Trophoblast cell (in vitro differentiated cells and primary cell): Measurements from ENCODE around the gene CAPN2.

ENCODE experiments used
- DNase-seq, 2 donors: peaks; one replicate each; pipeline ENCODE4 v3.0.0-alpha.2; 2016
- H2AFZ ChIP-seq: 2 replicates; pipeline ENCODE4 v1.6.1; 2013; ENCODE audit warnings: low read length, moderate library complexity, mild to moderate bottlenecking; ENCODE audit not compliant: insufficient read depth, poor library complexity
- H2AK5ac ChIP-seq: 2 replicates; pipeline ENCODE4 v1.6.1; 2013; ENCODE audit warnings: mild to moderate bottlenecking, low read length
- H2BK120ac ChIP-seq: 2 replicates; pipeline ENCODE4 v1.6.1; 2013; ENCODE audit warnings: low read length, mild to moderate bottlenecking, moderate library complexity; ENCODE audit not compliant: insufficient read depth, poor library complexity
- H2BK12ac ChIP-seq: 2 replicates; pipeline ENCODE4 v1.6.1; 2013; ENCODE audit warnings: mild to moderate bottlenecking, low read length, moderate library complexity
- H2BK5ac ChIP-seq: 2 replicates; pipeline ENCODE4 v1.6.1; 2013; ENCODE audit warnings: low read length, low read depth, moderate library complexity, mild to moderate bottlenecking; ENCODE audit not compliant: poor library complexity
- H3K14ac ChIP-seq: 2 replicates; pipeline ENCODE4 v1.6.1; 2013; ENCODE audit warnings: mild to moderate bottlenecking, low read length
- H3K18ac ChIP-seq: 2 replicates; pipeline ENCODE4 v1.6.1; 2013; ENCODE audit warnings: mild to moderate bottlenecking, low read length
- H3K23ac ChIP-seq: 2 replicates; pipeline ENCODE4 v1.6.1; 2013; ENCODE audit warnings: low read length
- H3K27ac ChIP-seq: 2 replicates; pipeline ENCODE4 v1.5.1; 2013; ENCODE audit warnings: low read depth, mild to moderate bottlenecking, inconsistent platforms, low read length, moderate library complexity
- H3K27me3 ChIP-seq: 2 replicates; pipeline ENCODE4 v1.6.1; 2013; ENCODE audit warnings: inconsistent platforms, mild to moderate bottlenecking, low read length, moderate library complexity; ENCODE audit not compliant: insufficient read depth
- H3K36me3 ChIP-seq, 2 experiments: 1 replicate in 1 of 2; 2 replicates in 1 of 2; pipeline ENCODE4 v1.6.1; 2013; ENCODE audit warnings: low read length in 2 of 2, mild to moderate bottlenecking in 2 of 2, moderate library complexity in 1 of 2; ENCODE audit not compliant: insufficient read depth in 2 of 2, control insufficient read depth in 1 of 2
- H3K4ac ChIP-seq: 2 replicates; pipeline ENCODE4 v1.6.1; 2013; ENCODE audit warnings: low read depth, mild to moderate bottlenecking, low read length, moderate library complexity
- H3K4me1 ChIP-seq, 2 experiments: 1 replicate in 1 of 2; 2 replicates in 1 of 2; pipeline ENCODE4 v1.6.1; 2013; ENCODE audit warnings: low read length in 2 of 2, mild to moderate bottlenecking in 2 of 2, moderate library complexity in 1 of 2; ENCODE audit not compliant: insufficient read depth in 2 of 2, control insufficient read depth in 1 of 2
- H3K4me2 ChIP-seq: 2 replicates; pipeline ENCODE4 v1.6.1; 2013; ENCODE audit warnings: inconsistent platforms, mild to moderate bottlenecking, low read length, moderate library complexity
- H3K4me3 ChIP-seq: 2 replicates; pipeline ENCODE4 v1.5.1; 2013; ENCODE audit warnings: mild to moderate bottlenecking, low read depth, low read length, inconsistent platforms
- H3K79me1 ChIP-seq: one replicate; pipeline ENCODE4 v1.6.1; 2013; ENCODE audit warnings: low read length
- H3K79me2 ChIP-seq: 2 replicates; pipeline ENCODE4 v1.6.1; 2013; ENCODE audit warnings: low read length, mild to moderate bottlenecking; ENCODE audit not compliant: control insufficient read depth, insufficient read depth, poor library complexity
- H3K9ac ChIP-seq: 2 replicates; pipeline ENCODE4 v1.6.1; 2013; ENCODE audit warnings: mild to moderate bottlenecking, low read length
- H3K9me3 ChIP-seq: 2 replicates; pipeline ENCODE4 v1.6.1; 2013; ENCODE audit warnings: low read depth, mild to moderate bottlenecking, control low read depth, inconsistent platforms, low read length; ENCODE audit not compliant: insufficient read depth
- H4K12ac ChIP-seq: 2 replicates; pipeline ENCODE4 v1.6.1; 2013; ENCODE audit warnings: low read depth, mild to moderate bottlenecking, low read length, moderate library complexity
- H4K8ac ChIP-seq: 2 replicates; pipeline ENCODE4 v1.6.1; 2013; ENCODE audit warnings: low read depth, mild to moderate bottlenecking, low read length, moderate library complexity
- H4K91ac ChIP-seq: one replicate; pipeline ENCODE4 v1.6.1; 2013; ENCODE audit warnings: low read depth, mild to moderate bottlenecking, low read length, moderate library complexity
- WGBS: extraction: QIAGEN DNeasy Blood & Tissue Kit; methylation state at CpG from one replicate; pipeline ENCODE4 v1.1.7; 2013; ENCODE audit warnings: missing lambda C conversion rate; ENCODE audit not compliant: insufficient read length, insufficient coverage; ENCODE audit errors: extremely low coverage; 5-methylcytosine and 5-hydroxymethylcytosine counted together

Gene CAPN2

DNA sequence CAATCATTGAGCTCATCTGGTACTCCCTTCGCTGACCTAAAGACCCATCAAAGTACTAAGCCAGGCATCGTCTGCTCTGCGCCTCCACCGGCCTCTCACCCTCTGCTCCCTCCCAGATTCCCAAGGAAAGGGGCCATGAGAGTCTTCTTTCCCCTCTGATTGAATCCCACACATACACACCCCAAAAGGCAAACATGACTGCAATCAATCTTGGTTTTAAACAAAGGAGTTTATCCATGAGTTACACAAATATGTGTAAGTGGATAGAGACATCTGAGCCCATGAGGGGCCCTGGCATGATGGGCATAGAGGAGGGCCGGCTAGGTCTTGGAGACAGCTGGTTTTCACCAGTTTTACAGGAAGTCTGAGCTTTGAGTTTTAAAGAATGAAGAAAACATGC, 50.9 kb downstream of the CAPN2 start:
- no peak overlapping the region for H3K14ac ChIP-seq
- H4K12ac ChIP-seq, result no peak overlapping the region
- no peak for DNase-seq
- H2BK12ac ChIP-seq, result no peak overlapping the region
- no peak overlapping the region for H3K4ac ChIP-seq
- no peak overlapping the region for H3K27ac ChIP-seq
- peaks cover 53 to 76% of the 10 kb centered on the region in 2 experiments for H3K36me3 ChIP-seq
- H3K79me1 ChIP-seq, result no peaks in the 10 kb centered on the region
- H3K9ac ChIP-seq, result no peak overlapping the region
- no peak overlapping the region for H3K4me2 ChIP-seq
- WGBS, result no CpG with 5 or more reads among the region's 5 CpGs
- H3K9me3 ChIP-seq, result no peaks in the 10 kb centered on the region
- no peak overlapping the region for H4K91ac ChIP-seq
- no peak overlapping the region for H2AK5ac ChIP-seq
- H2AFZ ChIP-seq, result no peak overlapping the region
- no peak overlapping the region for H4K8ac ChIP-seq
- no peak overlapping the region for H2BK5ac ChIP-seq
- H3K23ac ChIP-seq, result no peak overlapping the region
- no peak overlapping the region for H3K4me3 ChIP-seq
- no peaks in the 10 kb centered on the region for H3K27me3 ChIP-seq
- no peaks in the 10 kb centered on the region for H3K79me2 ChIP-seq
- no peak overlapping the region for H2BK120ac ChIP-seq
- H3K4me1 ChIP-seq, result peaks cover 3 to 8% of the 10 kb centered on the region in 2 experiments
- H3K18ac ChIP-seq, result no peak overlapping the region

DNA sequence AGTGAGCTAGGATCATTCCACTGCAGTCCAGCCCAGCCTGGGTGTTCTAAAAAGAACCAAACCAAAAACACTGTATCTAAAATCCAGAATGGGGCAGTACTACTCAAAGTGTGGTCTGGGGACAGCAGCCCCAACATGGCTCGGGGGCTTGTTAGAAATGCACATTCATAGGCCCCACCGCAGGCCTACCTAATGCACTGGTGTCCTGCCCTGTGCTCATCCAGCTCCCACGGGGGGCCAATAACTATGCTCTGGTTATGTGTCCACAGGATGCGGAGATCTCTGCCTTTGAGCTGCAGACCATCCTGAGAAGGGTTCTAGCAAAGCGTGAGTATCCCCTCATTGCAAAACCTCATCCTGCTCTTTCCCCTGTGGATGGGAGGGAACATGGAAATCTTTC, 51.5 kb downstream of the CAPN2 start:
- H3K4ac ChIP-seq, result no peak overlapping the region
- no peak overlapping the region for H2AK5ac ChIP-seq
- no peak overlapping the region for H3K18ac ChIP-seq
- DNase-seq, result no peak
- no peaks in the 10 kb centered on the region for H3K79me1 ChIP-seq
- no peak overlapping the region for H4K8ac ChIP-seq
- peaks cover 3 to 8% of the 10 kb centered on the region in 2 experiments for H3K4me1 ChIP-seq
- peaks cover 47 to 71% of the 10 kb centered on the region in 2 experiments for H3K36me3 ChIP-seq
- H3K14ac ChIP-seq, result no peak overlapping the region
- no peak overlapping the region for H2AFZ ChIP-seq
- no CpG with 5 or more reads among the region's 5 CpGs for WGBS
- H4K12ac ChIP-seq, result no peak overlapping the region
- H3K4me2 ChIP-seq, result no peak overlapping the region
- H4K91ac ChIP-seq, result no peak overlapping the region
- no peaks in the 10 kb centered on the region for H3K9me3 ChIP-seq
- H2BK12ac ChIP-seq, result no peak overlapping the region
- H3K4me3 ChIP-seq, result no peak overlapping the region
- H3K27me3 ChIP-seq, result no peaks in the 10 kb centered on the region
- no peak overlapping the region for H3K9ac ChIP-seq
- no peak overlapping the region for H2BK120ac ChIP-seq
- no peak overlapping the region for H3K27ac ChIP-seq
- no peak overlapping the region for H2BK5ac ChIP-seq
- H3K79me2 ChIP-seq, result no peaks in the 10 kb centered on the region
- H3K23ac ChIP-seq, result no peak overlapping the region

DNA sequence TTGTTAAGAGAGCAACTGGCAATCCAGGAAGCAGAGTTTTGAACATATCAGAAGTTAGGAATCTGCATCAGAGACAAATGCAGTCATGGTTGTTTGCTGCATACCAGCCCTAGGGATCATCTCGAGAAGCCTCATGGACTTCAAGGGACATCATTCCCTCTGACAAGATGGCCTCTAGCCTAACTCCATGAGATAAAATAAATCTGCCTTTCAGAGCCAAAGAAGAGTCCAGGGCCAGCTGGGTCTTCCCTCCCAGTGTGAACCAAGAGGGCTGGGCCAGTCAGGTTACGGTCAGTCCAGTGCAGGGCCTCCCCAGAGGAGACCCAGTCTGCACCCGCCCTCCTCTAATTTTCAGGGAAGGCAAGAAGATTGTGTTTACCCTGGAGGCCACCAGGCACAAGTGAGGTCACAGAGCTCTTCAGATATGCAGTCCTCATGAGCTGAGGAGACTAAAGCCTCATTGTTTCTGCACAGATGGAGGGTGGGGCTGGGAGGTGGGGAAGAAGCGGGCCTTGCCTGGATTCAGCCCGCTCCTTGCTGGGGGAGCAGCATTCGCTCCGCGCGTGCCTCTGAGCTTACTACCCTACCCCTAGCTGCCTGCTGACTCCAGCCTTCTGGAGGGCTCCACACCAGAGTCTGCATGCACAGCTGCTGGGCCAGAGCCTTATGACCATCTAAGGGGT, 52.8 kb downstream of the CAPN2 start:
- DNase-seq, result peak; percentile 29 to 43
- no peak overlapping the region for H4K12ac ChIP-seq
- no peak overlapping the region for H3K18ac ChIP-seq
- no peaks in the 10 kb centered on the region for H3K27me3 ChIP-seq
- H3K27ac ChIP-seq, result peak overlapping the region; percentile 30
- H3K14ac ChIP-seq, result no peak overlapping the region
- no peaks in the 10 kb centered on the region for H3K9me3 ChIP-seq
- no peak overlapping the region for H4K8ac ChIP-seq
- no peak overlapping the region for H2AK5ac ChIP-seq
- no CpG with 5 or more reads among the region's 9 CpGs for WGBS
- H4K91ac ChIP-seq, result no peak overlapping the region
- H3K4me2 ChIP-seq, result no peak overlapping the region
- H3K9ac ChIP-seq, result no peak overlapping the region
- H2BK12ac ChIP-seq, result no peak overlapping the region
- no peak overlapping the region for H3K23ac ChIP-seq
- no peak overlapping the region for H2AFZ ChIP-seq
- no peaks in the 10 kb centered on the region for H3K79me1 ChIP-seq
- peaks cover 3 to 8% of the 10 kb centered on the region in 2 experiments for H3K4me1 ChIP-seq
- no peak overlapping the region for H2BK120ac ChIP-seq
- H3K4me3 ChIP-seq, result no peak overlapping the region
- H2BK5ac ChIP-seq, result no peak overlapping the region
- H3K79me2 ChIP-seq, result no peaks in the 10 kb centered on the region
- peaks cover 43 to 72% of the 10 kb centered on the region in 2 experiments for H3K36me3 ChIP-seq
- H3K4ac ChIP-seq, result no peak overlapping the region

DNA sequence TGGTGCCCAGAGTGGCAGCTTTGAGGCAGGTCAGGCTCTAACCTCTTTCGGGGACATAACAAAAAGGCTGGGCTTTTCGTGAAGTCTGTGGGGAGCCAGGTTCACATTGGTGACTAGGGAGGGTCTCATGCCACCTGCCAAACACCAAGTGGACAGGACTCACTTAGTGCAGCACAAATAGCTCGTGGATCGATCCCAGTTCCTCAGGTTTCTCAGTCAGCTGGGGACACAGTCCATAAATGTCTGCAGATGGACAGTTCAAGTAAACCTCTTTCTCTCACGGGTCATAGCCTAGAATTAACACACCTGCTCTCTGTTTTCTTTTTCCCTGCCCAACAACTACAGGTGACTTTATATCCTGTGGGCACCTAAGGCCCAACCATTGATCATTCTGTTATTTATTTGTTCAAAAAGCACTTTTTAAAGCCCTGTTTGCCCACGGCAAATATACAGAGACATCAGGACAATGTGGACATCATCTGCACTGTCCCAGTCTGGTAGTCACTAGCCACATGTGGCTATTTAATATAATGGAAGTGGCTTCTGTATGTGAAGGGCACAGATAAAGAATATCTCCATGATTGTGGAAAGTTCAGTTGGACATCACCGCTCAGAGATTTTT, 53.5 kb downstream of the CAPN2 start:
- Histone ChIP-seq H3K18ac (no peak overlapping the region), H4K8ac (no peak overlapping the region), H3K9ac (no peak overlapping the region), H3K23ac (no peak overlapping the region), H3K4me3 (no peak overlapping the region), H2AFZ (no peak overlapping the region), H4K12ac (no peak overlapping the region), H3K36me3 (peaks cover 41 to 70% of the 10 kb centered on the region in 2 experiments), H3K4me1 (peaks cover 3 to 11% of the 10 kb centered on the region in 2 experiments), H2BK120ac (no peak overlapping the region), H3K4me2 (no peak overlapping the region), H3K14ac (no peak overlapping the region), H3K27me3 (no peaks in the 10 kb centered on the region), H3K79me1 (no peaks in the 10 kb centered on the region), H2BK5ac (no peak overlapping the region), H2BK12ac (no peak overlapping the region), H3K79me2 (no peaks in the 10 kb centered on the region), H3K9me3 (no peaks in the 10 kb centered on the region), H4K91ac (no peak overlapping the region), H3K4ac (no peak overlapping the region), H3K27ac (peak overlapping the region; percentile 30), H2AK5ac (no peak overlapping the region)
- DNase-seq, result no peak
- WGBS, result no CpG with 5 or more reads among the region's 7 CpGs
